HG02885 (cell line): Measurements from ENCODE around the gene GARIN5B.

Experiments
- ATAC-seq: cut with Tn5 transposase; IDR thresholded peaks from one replicate; pipeline ENCODE4 v1.9.1; 2021; ENCODE audit warnings: mild to moderate bottlenecking; ENCODE audit not compliant: unreplicated experiment, poor library complexity

Gene GARIN5B

GRCh38 chr19:55352549-55353145 lies 10.4 kb downstream of the GARIN5B start:
- no peak for ATAC-seq

GRCh38 chr19:55352040-55352439 lies 11.0 kb downstream of the GARIN5B start:
- ATAC-seq = no peak

- ATAC-seq = no peak
Measured at GRCh38 chr19:55350620-55351315, 12.3 kb downstream of the GARIN5B start.

- no peak for ATAC-seq
Measured at GRCh38 chr19:55348317-55349034, 14.6 kb downstream of the GARIN5B start.

GRCh38 chr19:55347442-55348009 lies 15.5 kb downstream of the GARIN5B start:
- no peak for ATAC-seq

- ATAC-seq = no peak
Measured at GRCh38 chr19:55346725-55347441, 16.2 kb downstream of the GARIN5B start.

- no peak for ATAC-seq
Measured at GRCh38 chr19:55345818-55346724, 17.0 kb downstream of the GARIN5B start.

- ATAC-seq = no peak
Measured at GRCh38 chr19:55345101-55345817, 17.8 kb downstream of the GARIN5B start.

- no peak for ATAC-seq
Measured at GRCh38 chr19:55344444-55344843, 18.6 kb downstream of the GARIN5B start.

GRCh38 chr19:55341595-55342531 lies 21.2 kb downstream of the GARIN5B start:
- no peak for ATAC-seq

GRCh38 chr19:55341171-55341588 lies 21.9 kb downstream of the GARIN5B start:
- ATAC-seq = no peak

- no peak for ATAC-seq
Measured at GRCh38 chr19:55340784-55341147, 22.3 kb downstream of the GARIN5B start.

GRCh38 chr19:55339889-55340783 lies 22.9 kb downstream of the GARIN5B start:
- ATAC-seq = no peak

GRCh38 chr19:55339105-55339888 lies 23.8 kb downstream of the GARIN5B start, which contains the start of gene KMT5C:
Gene KMT5C, plus strand, starts transcription at chr19:55339876. Its CDS starts 2,061 bp downstream, at chr19:55341937.
- peak; percentile 83 for ATAC-seq

- no peak for ATAC-seq
Measured at GRCh38 chr19:55336101-55336500, 27.0 kb downstream of the GARIN5B start.

- ATAC-seq = no peak
Measured at GRCh38 chr19:55333870-55334269, 29.2 kb downstream of the GARIN5B start.
